Esophagus muscularis mucosa (tissue), 4 donors: ENCODE data around the gene CCNY. TPM values are rescaled to one million over a fixed set of nuclear protein-coding genes. Genes with fewer than 3 reads are reported as not detected.

Experiments
- DNase-seq: peaks from one replicate; pipeline ENCODE4 v3.0.0-alpha.2; 2017; ENCODE audit errors: extremely low spot score
- H3K27ac ChIP-seq, 4 donors: fragments of 200-600 bp; sonication (generic); replicated peaks in 1 of 4; 1 replicate in 3 of 4; 2 replicates in 1 of 4; pipeline ENCODE4 v1.5.1; 2016 to 2019; ENCODE audit warnings: mild to moderate bottlenecking in 1 of 4
- H3K27me3 ChIP-seq, 4 donors: fragments of 200-600 bp; sonication (generic); one replicate each; pipeline versions ENCODE4 v1.5.1 to v1.6.0; 2016 to 2019
- H3K36me3 ChIP-seq, 4 donors: fragments of 200-600 bp; sonication (generic); one replicate each; pipeline ENCODE4 v1.5.1; 2016 to 2019
- H3K4me1 ChIP-seq, 4 donors: fragments of 200-600 bp; sonication (generic); one replicate each; pipeline ENCODE4 v1.5.1; 2016 to 2019
- H3K4me3 ChIP-seq, 4 donors: fragments of 200-600 bp; sonication (generic); 1 replicate in 2 of 4; 2 replicates in 2 of 4; pipeline ENCODE4 v1.5.1; 2016 to 2019; ENCODE audit warnings: mild to moderate bottlenecking in 4 of 4, moderate library complexity in 1 of 4
- H3K9me3 ChIP-seq, 4 donors: fragments of 200-600 bp; sonication (generic); 1 replicate in 3 of 4; 2 replicates in 1 of 4; pipeline ENCODE4 v1.5.1; 2016 to 2019
- EP300 ChIP-seq: sonication (generic); formaldehyde crosslinking; IDR thresholded peaks from one replicate; pipeline ENCODE4 v1.6.1; 2017; ENCODE audit warnings: antibody characterized with exemption
- POLR2A ChIP-seq: fragments of 450-650 bp; IDR thresholded peaks from one replicate; pipeline ENCODE4 v1.6.1; 2017; ENCODE audit warnings: antibody characterized with exemption, moderate library complexity, mild to moderate bottlenecking, low read depth
- POLR2AphosphoS5 ChIP-seq, 2 donors: sonication (generic); formaldehyde crosslinking; IDR thresholded peaks; one replicate each; pipeline ENCODE4 v1.6.1; 2017; ENCODE audit warnings: antibody characterized with exemption in 2 of 2
- WGBS: methylation state at CpG from one replicate; pipeline ENCODE4 v1.1.5; 2018; 5-methylcytosine and 5-hydroxymethylcytosine counted together
- intact Hi-C: fragments of 100-400 bp; cut with DNase I; formaldehyde crosslinking; loops from one replicate; pipeline ENCODE4 v1.15.1; 2023
- total RNA-seq, 4 donors: library from RNA; depleted of rRNA; stranded (reverse); fragments of >200 nt; gene quantifications; one replicate each; pipeline versions ENCODE4 v1.1.0 to v1.2.1, GENCODE V29; 2016
- TF ChIP-seq, protein P1 (sequence below), 3 experiments: fragments of 200-600 bp in 2 of 3; fragments of 450-650 bp in 1 of 3; sonication (generic) in 2 of 3; IDR thresholded peaks; one replicate each; pipeline ENCODE4 v1.5.1; 2017 to 2019; ENCODE audit warnings: antibody characterized with exemption in 3 of 3, mild to moderate bottlenecking in 2 of 3, moderate library complexity in 1 of 3

CCNY gene
- total RNA-seq, 4 donors from 2014 or later: 36.6 to 53.5 (median 47.0) TPM

DNA sequence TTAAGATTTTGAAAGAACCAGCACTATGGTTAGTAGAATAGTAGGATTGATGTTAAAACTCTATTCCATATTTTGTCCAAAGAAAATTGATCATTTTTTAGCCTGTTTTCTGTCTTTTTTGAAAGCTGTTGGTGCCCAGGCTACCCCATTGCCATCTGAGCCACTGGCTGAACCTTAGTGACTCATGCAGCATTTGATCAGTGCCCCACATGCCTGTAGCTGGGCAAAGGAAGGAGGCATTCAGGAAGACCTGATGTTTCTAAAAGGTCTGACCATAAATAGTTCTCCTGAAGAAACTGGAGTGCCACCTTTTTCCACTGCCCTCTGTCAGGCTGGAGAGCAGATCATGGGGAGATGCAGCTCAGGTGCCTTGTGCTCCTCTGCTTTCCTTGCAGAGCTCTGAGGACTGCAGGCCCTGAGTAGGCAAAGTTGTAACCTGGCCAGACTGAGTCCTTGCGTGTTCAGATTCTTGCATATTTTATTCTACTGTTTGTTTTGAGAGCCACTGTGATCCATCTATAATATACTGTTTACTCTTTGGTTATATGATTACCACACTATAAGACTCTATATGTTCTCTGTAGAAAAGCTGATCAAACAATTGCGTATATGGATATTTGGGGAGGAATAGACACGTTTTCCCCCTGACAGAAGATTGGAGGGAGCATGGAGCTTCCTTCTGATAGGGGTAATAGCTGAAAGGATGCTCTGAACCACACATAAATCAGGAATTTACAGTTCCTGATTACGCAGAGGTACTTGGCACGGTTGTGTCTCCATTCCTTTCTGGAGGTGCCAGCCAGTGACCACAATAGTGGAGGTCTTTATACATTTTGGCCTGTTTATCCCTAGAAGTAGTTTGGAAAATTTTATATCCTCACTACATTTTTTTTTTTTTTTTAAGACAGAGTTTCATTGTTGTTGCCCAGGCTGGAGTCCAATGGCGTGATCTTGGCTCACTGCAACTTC lies 219.9 kb downstream of the CCNY start:
- Histone ChIP-seq H3K9me3 (no peaks in the 10 kb centered on the region), H3K27ac (no peak overlapping the region), H3K4me3 (no peak overlapping the region), H3K36me3 (peaks cover 0 to 51% (median 19%) of the 10 kb centered on the region in 4 donors), H3K27me3 (no peaks in the 10 kb centered on the region), H3K4me1 (no peaks in the 10 kb centered on the region)
- DNase-seq: no peak
- WGBS: 91% methylated on average over 6 of the region's 6 CpGs
- no peak for TF ChIP-seq POLR2A
- no peak for TF ChIP-seq POLR2AphosphoS5 (IDR thresholded peaks at IDR 0.05)
- TF ChIP-seq EP300: no peak
- TF ChIP-seq, protein P1, sequence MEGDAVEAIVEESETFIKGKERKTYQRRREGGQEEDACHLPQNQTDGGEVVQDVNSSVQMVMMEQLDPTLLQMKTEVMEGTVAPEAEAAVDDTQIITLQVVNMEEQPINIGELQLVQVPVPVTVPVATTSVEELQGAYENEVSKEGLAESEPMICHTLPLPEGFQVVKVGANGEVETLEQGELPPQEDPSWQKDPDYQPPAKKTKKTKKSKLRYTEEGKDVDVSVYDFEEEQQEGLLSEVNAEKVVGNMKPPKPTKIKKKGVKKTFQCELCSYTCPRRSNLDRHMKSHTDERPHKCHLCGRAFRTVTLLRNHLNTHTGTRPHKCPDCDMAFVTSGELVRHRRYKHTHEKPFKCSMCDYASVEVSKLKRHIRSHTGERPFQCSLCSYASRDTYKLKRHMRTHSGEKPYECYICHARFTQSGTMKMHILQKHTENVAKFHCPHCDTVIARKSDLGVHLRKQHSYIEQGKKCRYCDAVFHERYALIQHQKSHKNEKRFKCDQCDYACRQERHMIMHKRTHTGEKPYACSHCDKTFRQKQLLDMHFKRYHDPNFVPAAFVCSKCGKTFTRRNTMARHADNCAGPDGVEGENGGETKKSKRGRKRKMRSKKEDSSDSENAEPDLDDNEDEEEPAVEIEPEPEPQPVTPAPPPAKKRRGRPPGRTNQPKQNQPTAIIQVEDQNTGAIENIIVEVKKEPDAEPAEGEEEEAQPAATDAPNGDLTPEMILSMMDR (IDR thresholded peaks at IDR 0.05): no peak
- intact Hi-C loops: no loop called here

DNA sequence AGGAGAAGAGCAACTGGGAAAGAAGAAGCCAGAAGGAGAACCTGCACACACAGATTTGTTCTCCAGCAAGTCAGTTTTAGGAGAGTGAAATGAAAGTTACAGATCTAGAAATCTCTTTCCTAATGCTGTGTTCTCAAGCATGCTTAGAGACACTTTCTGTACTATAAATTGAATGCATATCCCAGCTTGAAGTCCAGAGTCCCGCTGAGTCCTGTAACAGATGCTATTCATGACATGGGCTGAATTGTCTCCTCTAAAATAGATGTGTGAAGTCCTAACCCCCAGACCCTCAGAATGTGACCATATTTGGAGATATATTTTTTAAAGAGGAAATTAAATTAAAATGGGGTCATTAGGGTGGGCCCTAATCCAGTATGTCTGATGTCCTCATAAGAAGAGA lies 222.0 kb downstream of the CCNY start:
- Histone ChIP-seq H3K27me3 (no peaks in the 10 kb centered on the region), H3K4me1 (peaks cover 3 to 4% (median 4%) of the 10 kb centered on the region in 4 donors), H3K36me3 (peaks cover 0 to 48% (median 17%) of the 10 kb centered on the region in 4 donors), H3K9me3 (no peaks in the 10 kb centered on the region), H3K4me3 (no peak overlapping the region), H3K27ac (no peak overlapping the region)
- TF ChIP-seq, protein P1 (IDR thresholded peaks at IDR 0.05): no peak
- TF ChIP-seq POLR2A: no peak
- TF ChIP-seq EP300: no peak
- no peak for TF ChIP-seq POLR2AphosphoS5 (IDR thresholded peaks at IDR 0.05)
- no peak for DNase-seq
- 100% methylated on average over 1 of the region's 1 CpG for WGBS
- intact Hi-C loops: no loop called here

DNA sequence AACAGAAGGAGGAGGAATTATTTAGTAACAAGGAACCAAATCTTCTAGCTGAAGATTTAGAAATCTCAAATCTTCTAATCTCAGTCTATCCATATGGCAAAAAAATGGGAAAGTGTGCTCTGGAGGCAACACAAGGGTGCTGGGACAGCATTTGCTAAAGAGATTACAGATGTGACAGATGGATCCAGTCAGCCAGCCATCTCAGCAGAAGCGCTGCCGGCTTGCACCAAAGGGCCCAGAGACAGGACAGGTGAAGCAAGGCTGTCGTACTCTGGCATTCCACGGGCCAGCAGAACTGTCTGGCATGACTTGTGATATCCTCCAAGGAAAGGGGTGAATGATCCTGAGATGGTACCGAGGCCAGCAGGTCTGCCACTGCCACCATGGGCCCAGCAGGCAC lies 223.1 kb downstream of the CCNY start:
- TF ChIP-seq POLR2A: no peak
- TF ChIP-seq POLR2AphosphoS5 (IDR thresholded peaks at IDR 0.05): no peak
- no peak for DNase-seq
- 96% methylated on average over 3 of the region's 5 CpGs for WGBS
- Histone ChIP-seq H3K27me3 (no peaks in the 10 kb centered on the region), H3K36me3 (peaks cover 0 to 37% (median 13%) of the 10 kb centered on the region in 4 donors), H3K4me3 (no peak overlapping the region), H3K27ac (no peak overlapping the region), H3K9me3 (no peaks in the 10 kb centered on the region), H3K4me1 (peaks cover 13 to 16% (median 14%) of the 10 kb centered on the region in 4 donors)
- intact Hi-C loops: no loop called here

DNA sequence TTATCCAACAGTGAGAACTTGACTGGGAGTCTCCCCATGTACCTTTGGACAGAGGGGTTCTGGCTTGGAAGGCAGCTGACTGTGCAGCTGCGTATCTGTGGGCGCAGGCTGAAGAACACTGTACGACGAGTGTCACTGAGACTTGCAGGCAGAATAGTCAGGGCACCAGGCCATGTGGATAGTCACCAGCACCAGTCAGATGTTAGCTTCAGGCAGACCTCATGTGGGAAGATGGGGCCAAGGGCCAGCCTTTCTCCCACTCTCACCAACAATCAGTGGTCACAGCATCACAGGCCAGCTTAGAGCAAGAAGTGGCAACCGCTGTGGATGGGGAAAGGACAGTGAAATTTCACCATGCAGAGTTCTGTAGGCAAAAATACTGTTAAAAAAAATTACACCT lies 225.4 kb downstream of the CCNY start:
- H3K27ac ChIP-seq: no peak overlapping the region
- peaks cover 35 to 37% (median 36%) of the 10 kb centered on the region in 4 donors for H3K4me1 ChIP-seq
- TF ChIP-seq EP300 (no peak), POLR2A (no peak), POLR2AphosphoS5 (IDR thresholded peaks at IDR 0.05) (no peak)
- TF ChIP-seq, protein P1 (IDR thresholded peaks at IDR 0.05): no peak
- WGBS: 87% methylated on average over 5 of the region's 5 CpGs
- intact Hi-C loops: loop anchor here (5.0 to 10.0 kb wide), 2 partner anchors 229 to 327 kb away; no protein-coding TSS in a partner anchor
- H3K36me3 ChIP-seq: peaks cover 0 to 32% (median 16%) of the 10 kb centered on the region in 4 donors
- H3K9me3 ChIP-seq: no peaks in the 10 kb centered on the region
- peak; percentile 89 for DNase-seq
- no peak overlapping the region for H3K4me3 ChIP-seq
- no peaks in the 10 kb centered on the region for H3K27me3 ChIP-seq

DNA sequence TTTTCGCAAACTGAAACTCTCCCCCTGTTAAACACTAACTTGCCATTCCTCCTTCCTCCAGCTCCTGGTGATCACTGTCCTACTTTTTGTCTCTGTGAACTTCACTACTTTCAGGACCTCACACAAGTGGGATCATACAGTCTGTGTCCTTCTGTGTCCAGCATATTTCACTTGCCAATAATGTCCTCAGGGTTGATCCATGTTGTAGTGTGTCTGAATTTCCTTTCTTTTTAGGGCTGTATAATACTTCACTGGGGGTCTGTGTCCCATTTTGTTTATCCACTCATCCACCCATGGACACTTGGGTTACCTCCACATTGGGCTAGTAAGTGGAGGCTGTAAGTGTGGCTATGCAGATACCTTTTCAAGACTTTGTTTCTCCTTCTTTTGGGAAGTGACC lies 226.1 kb downstream of the CCNY start:
- H3K9me3 ChIP-seq: no peaks in the 10 kb centered on the region
- peaks cover 0 to 39% (median 20%) of the 10 kb centered on the region in 4 donors for H3K36me3 ChIP-seq
- TF ChIP-seq, protein P1 (IDR thresholded peaks at IDR 0.05): no peak
- TF ChIP-seq POLR2A: no peak
- TF ChIP-seq EP300: no peak
- TF ChIP-seq POLR2AphosphoS5 (IDR thresholded peaks at IDR 0.05): no peak
- H3K27ac ChIP-seq: no peak overlapping the region
- no peaks in the 10 kb centered on the region for H3K27me3 ChIP-seq
- H3K4me1 ChIP-seq: peaks cover 35 to 37% (median 36%) of the 10 kb centered on the region in 4 donors
- intact Hi-C loops: loop anchor here (5.0 to 10.0 kb wide), 2 partner anchors 230 to 328 kb away; no protein-coding TSS in a partner anchor
- peak; percentile 53 for DNase-seq
- 96% methylated on average over 1 of the region's 1 CpG for WGBS
- no peak overlapping the region for H3K4me3 ChIP-seq
